Gastrocnemius medialis (tissue), 4 donors: ENCODE data around the gene YWHAB. TPM values are rescaled to one million over a fixed set of nuclear protein-coding genes. Genes with fewer than 3 reads are reported as not detected.

ENCODE experiments used
- ATAC-seq, 2 donors: fragments of 150-250 bp; one replicate each; pipeline ENCODE4 v1.9.1; 2016
- DNase-seq, 2 donors: peaks; one replicate each; pipeline ENCODE4 v3.0.0-alpha.2; 2019
- H3K27ac ChIP-seq, 4 donors: fragments of 200-600 bp; sonication (generic); 1 replicate in 1 of 4; 2 replicates in 3 of 4; pipeline ENCODE4 v1.5.1; 2016 to 2018; ENCODE audit warnings: mild to moderate bottlenecking in 2 of 4, moderate library complexity in 1 of 4
- H3K27me3 ChIP-seq, 3 donors: fragments of 200-600 bp; sonication (generic) in 2 of 3; 1 replicate in 1 of 3; 2 replicates in 2 of 3; pipeline versions ENCODE4 v1.5.1 to v1.6.0; 2016 to 2019; ENCODE audit warnings: mild to moderate bottlenecking in 1 of 3, moderate library complexity in 1 of 3
- H3K36me3 ChIP-seq, 2 donors: fragments of 200-600 bp; sonication (generic) in 1 of 2; one replicate each; pipeline ENCODE4 v1.5.1; 2017 to 2018
- H3K4me1 ChIP-seq, 2 donors: fragments of 200-600 bp; sonication (generic) in 1 of 2; one replicate each; pipeline ENCODE4 v1.5.1; 2016 to 2017; ENCODE audit warnings: mild to moderate bottlenecking in 2 of 2
- H3K4me3 ChIP-seq, 4 donors: fragments of 200-600 bp; sonication (generic) in 3 of 4; 1 replicate in 1 of 4; 2 replicates in 3 of 4; pipeline ENCODE4 v1.5.1; 2016 to 2019; ENCODE audit warnings: mild to moderate bottlenecking in 2 of 4
- H3K9me3 ChIP-seq, 3 donors: fragments of 200-600 bp; sonication (generic) in 2 of 3; 1 replicate in 1 of 3; 2 replicates in 2 of 3; pipeline ENCODE4 v1.5.1; 2016 to 2019
- CTCF ChIP-seq, 5 experiments: fragments of 450-650 bp in 3 of 5; fragments of 200-600 bp in 2 of 5; sonication (generic) in 2 of 5; IDR thresholded peaks in 4 of 5; conservative IDR thresholded peaks in 1 of 5; 1 replicate in 4 of 5; 2 replicates in 1 of 5; pipeline ENCODE4 v1.5.1; 2016 to 2019; ENCODE audit warnings: antibody characterized with exemption in 5 of 5, mild to moderate bottlenecking in 3 of 5, moderate library complexity in 3 of 5
- POLR2A ChIP-seq, 2 donors: fragments of 450-650 bp; IDR thresholded peaks; one replicate each; pipeline ENCODE4 v1.6.1; 2017; ENCODE audit warnings: antibody characterized with exemption in 2 of 2, mild to moderate bottlenecking in 2 of 2, moderate library complexity in 2 of 2
- in situ Hi-C, 4 donors: fragments of 200-750 bp; cut with MboI; loops; one replicate each; pipeline versions ENCODE4 v1.15.0 to v1.8.0; 2017; ENCODE audit warnings: low sequenced_read_pairs in 4 of 4
- intact Hi-C: fragments of 100-400 bp; cut with DNase I; formaldehyde crosslinking; loops from one replicate; pipeline ENCODE4 v1.15.1; 2023; ENCODE audit warnings: low total_unique reads
- total RNA-seq, 4 donors: library from RNA; depleted of rRNA; stranded (reverse); fragments of >200 nt; gene quantifications; one replicate each; pipeline versions ENCODE4 v1.1.0 to v1.2.3, GENCODE V29; 2016

The YWHAB gene
- total RNA-seq, 4 donors from 2014 or later, result 73.2 to 77.9 (median 75.2) TPM

GRCh38 chr20:44839481-44839880, 46.0 kb upstream of the YWHAB start:
- intact Hi-C loops, result no loop called here
- no peaks in the 10 kb centered on the region for H3K36me3 ChIP-seq
- no peak overlapping the region for H3K4me3 ChIP-seq
- H3K9me3 ChIP-seq, result no peaks in the 10 kb centered on the region
- H3K4me1 ChIP-seq, result no peaks in the 10 kb centered on the region
- DNase-seq (no peak), ATAC-seq (no peak)
- TF ChIP-seq POLR2A (IDR thresholded peaks at IDR 0.05), result no peak
- no peak for TF ChIP-seq CTCF (IDR thresholded peaks at IDR 0.05 in 4 of 5, conservative IDR thresholded peaks at IDR 0.05 in 1 of 5)
- H3K27ac ChIP-seq, result no peak overlapping the region
- H3K27me3 ChIP-seq, result peaks cover 5 to 18% (median 5%) of the 10 kb centered on the region in 3 donors
- in situ Hi-C loops, result no loop called here

DNA sequence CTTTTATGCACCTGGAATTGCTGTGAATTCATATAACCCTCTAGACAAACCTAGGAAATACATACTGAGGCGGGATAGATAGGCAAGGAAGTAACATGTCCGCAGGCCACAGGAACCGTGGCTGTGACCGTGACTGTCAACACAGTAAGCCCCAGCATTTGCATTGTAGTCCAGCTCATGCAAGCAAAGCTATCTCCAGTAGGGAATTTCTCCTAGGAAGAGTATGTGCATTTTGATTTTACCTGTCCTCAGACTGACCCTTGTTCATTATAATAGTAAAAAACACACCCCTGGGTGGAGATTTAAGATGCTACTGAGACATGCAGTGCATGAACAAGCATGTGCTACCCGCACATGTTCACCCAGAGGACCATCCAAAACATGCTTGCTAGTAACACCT, 44.7 kb upstream of the YWHAB start:
- peaks cover 3 to 18% (median 5%) of the 10 kb centered on the region in 3 donors for H3K27me3 ChIP-seq
- no peak for ATAC-seq
- no peaks in the 10 kb centered on the region for H3K9me3 ChIP-seq
- no peak overlapping the region for H3K4me3 ChIP-seq
- intact Hi-C loops, result no loop called here
- no peaks in the 10 kb centered on the region for H3K4me1 ChIP-seq
- H3K36me3 ChIP-seq, result no peaks in the 10 kb centered on the region
- H3K27ac ChIP-seq, result no peak overlapping the region
- no peak for DNase-seq
- in situ Hi-C loops, result no loop called here
- TF ChIP-seq CTCF (IDR thresholded peaks at IDR 0.05 in 4 of 5, conservative IDR thresholded peaks at IDR 0.05 in 1 of 5) (no peak), POLR2A (IDR thresholded peaks at IDR 0.05) (no peak)

- H3K27me3 ChIP-seq, result peaks cover 0 to 11% (median 4%) of the 10 kb centered on the region in 3 donors
- H3K36me3 ChIP-seq, result no peaks in the 10 kb centered on the region
- no peak overlapping the region for H3K27ac ChIP-seq
- no peak for DNase-seq
- in situ Hi-C loops (no loop called here), intact Hi-C loops (no loop called here)
- ATAC-seq, result no peak
- H3K4me1 ChIP-seq, result no peaks in the 10 kb centered on the region
- TF ChIP-seq CTCF (IDR thresholded peaks at IDR 0.05 in 4 of 5, conservative IDR thresholded peaks at IDR 0.05 in 1 of 5) (no peak), POLR2A (IDR thresholded peaks at IDR 0.05) (no peak)
- no peak overlapping the region for H3K4me3 ChIP-seq
- H3K9me3 ChIP-seq, result no peaks in the 10 kb centered on the region
Measured at GRCh38 chr20:44841955-44842354, 43.5 kb upstream of the YWHAB start.

DNA sequence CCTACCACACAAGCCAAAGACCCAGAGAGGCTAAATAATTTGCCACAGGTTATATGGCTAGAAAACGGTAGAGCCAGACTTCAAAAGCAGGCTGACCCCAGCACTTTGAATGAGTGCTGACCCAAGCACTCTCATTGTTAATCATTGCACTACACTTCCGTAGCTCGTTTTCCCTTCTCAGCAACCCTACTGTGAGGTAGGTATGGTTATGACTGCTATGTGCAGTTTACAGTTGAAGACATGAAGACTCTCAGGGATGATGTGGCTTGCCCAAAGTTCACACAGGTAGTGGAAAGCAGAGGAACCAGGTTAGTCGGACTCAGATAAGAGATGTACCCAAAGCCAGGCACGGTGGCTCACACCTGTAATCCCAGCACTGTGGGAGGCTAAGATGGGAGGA, 41.6 kb upstream of the YWHAB start:
- no peak overlapping the region for H3K27ac ChIP-seq
- H3K27me3 ChIP-seq, result peaks cover 0 to 5% (median 0%) of the 10 kb centered on the region in 3 donors
- H3K4me1 ChIP-seq, result no peaks in the 10 kb centered on the region
- H3K36me3 ChIP-seq, result no peaks in the 10 kb centered on the region
- DNase-seq, result no peak
- in situ Hi-C loops, result no loop called here
- no peaks in the 10 kb centered on the region for H3K9me3 ChIP-seq
- ATAC-seq, result no peak
- no peak for TF ChIP-seq CTCF (IDR thresholded peaks at IDR 0.05 in 4 of 5, conservative IDR thresholded peaks at IDR 0.05 in 1 of 5)
- TF ChIP-seq POLR2A (IDR thresholded peaks at IDR 0.05), result no peak
- H3K4me3 ChIP-seq, result no peak overlapping the region
- intact Hi-C loops, result no loop called here
